ENCODE data around the gene KDM4D.

Gene KDM4D

GRCh38 chr11:94968334-94968958 is 5.1 kb upstream of the KDM4D start:
- no peak for DNase-seq (ENCODE audit: low spot score)
- TF ChIP-seq, protein P1, sequence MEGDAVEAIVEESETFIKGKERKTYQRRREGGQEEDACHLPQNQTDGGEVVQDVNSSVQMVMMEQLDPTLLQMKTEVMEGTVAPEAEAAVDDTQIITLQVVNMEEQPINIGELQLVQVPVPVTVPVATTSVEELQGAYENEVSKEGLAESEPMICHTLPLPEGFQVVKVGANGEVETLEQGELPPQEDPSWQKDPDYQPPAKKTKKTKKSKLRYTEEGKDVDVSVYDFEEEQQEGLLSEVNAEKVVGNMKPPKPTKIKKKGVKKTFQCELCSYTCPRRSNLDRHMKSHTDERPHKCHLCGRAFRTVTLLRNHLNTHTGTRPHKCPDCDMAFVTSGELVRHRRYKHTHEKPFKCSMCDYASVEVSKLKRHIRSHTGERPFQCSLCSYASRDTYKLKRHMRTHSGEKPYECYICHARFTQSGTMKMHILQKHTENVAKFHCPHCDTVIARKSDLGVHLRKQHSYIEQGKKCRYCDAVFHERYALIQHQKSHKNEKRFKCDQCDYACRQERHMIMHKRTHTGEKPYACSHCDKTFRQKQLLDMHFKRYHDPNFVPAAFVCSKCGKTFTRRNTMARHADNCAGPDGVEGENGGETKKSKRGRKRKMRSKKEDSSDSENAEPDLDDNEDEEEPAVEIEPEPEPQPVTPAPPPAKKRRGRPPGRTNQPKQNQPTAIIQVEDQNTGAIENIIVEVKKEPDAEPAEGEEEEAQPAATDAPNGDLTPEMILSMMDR (IDR thresholded peaks at IDR 0.05; ENCODE audit: borderline replicate concordance, control extremely low read depth, extremely low read depth, insufficient read depth, missing control alignments), result peak; percentile 17

DNA sequence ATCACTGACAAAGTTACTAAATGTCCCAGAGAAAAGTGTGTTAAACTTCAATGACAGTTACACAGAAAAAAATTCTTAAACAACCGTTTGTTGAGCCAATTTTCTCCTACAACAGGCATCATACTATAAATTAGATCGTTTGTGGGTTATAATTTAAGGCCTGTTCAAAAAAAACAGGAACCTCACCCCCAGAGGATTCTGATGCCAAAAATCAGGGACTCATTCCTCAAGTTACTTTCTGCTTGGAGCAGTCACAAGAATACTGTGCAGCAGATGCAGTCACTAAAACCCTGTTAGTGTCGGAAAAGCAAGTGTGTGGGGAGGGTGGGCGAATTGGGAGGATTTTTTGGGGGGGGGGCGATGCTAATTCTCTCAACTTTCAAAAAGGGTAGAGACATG is 810 bp upstream of the KDM4D start:
- no peak for DNase-seq (ENCODE audit: low spot score)
- TF ChIP-seq, protein P1 (IDR thresholded peaks at IDR 0.05; ENCODE audit: borderline replicate concordance, control extremely low read depth, extremely low read depth, insufficient read depth, missing control alignments), result no peak
- in situ Hi-C loops (cut with MboI; ENCODE audit: low sequenced_read_pairs, unreplicated experiment), result no loop called here

More at GRCh38 chr11:94968334-94968958, 5.1 kb upstream of the KDM4D start:
- in situ Hi-C loops (cut with MboI; ENCODE audit: low sequenced_read_pairs, unreplicated experiment), result no loop called here

- no peak for DNase-seq (ENCODE audit: low spot score)
- in situ Hi-C loops (cut with MboI; ENCODE audit: low sequenced_read_pairs, unreplicated experiment), result no loop called here
- TF ChIP-seq, protein P1 (IDR thresholded peaks at IDR 0.05; ENCODE audit: borderline replicate concordance, control extremely low read depth, extremely low read depth, insufficient read depth, missing control alignments), result no peak
Observed at GRCh38 chr11:94974178-94974577, 669 bp downstream of the KDM4D start.

DNA sequence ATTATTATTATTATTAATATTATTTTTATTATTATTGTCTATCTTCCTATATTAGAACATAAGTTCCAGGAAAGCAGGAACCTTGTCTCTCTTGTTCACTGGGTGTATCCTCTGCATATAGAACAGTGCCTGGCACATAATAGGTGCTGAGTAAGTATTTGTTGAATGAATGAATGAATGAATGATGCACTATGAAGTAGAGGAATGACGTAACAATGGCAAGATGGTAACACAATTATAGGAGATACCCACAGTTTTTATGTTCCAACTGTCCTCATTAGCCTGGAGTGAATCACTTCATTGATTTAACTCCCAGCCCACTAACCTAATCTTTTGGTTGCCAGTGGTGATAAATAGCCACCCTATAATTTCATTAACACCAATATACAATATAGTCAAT is 2.1 kb downstream of the KDM4D start:
- TF ChIP-seq, protein P1 (IDR thresholded peaks at IDR 0.05; ENCODE audit: borderline replicate concordance, control extremely low read depth, extremely low read depth, insufficient read depth, missing control alignments), result no peak
- in situ Hi-C loops (cut with MboI; ENCODE audit: low sequenced_read_pairs, unreplicated experiment), result no loop called here
- DNase-seq (ENCODE audit: low spot score), result no peak

GRCh38 chr11:94987378-94987777 is 13.9 kb downstream of the KDM4D start:
- no peak for DNase-seq (ENCODE audit: low spot score)
- in situ Hi-C loops (cut with MboI; ENCODE audit: low sequenced_read_pairs, unreplicated experiment), result no loop called here
- TF ChIP-seq, protein P1 (IDR thresholded peaks at IDR 0.05; ENCODE audit: borderline replicate concordance, control extremely low read depth, extremely low read depth, insufficient read depth, missing control alignments), result no peak

- TF ChIP-seq, protein P1 (IDR thresholded peaks at IDR 0.05; ENCODE audit: borderline replicate concordance, control extremely low read depth, extremely low read depth, insufficient read depth, missing control alignments), result no peak
- in situ Hi-C loops (cut with MboI; ENCODE audit: low sequenced_read_pairs, unreplicated experiment), result no loop called here
- no peak for DNase-seq (ENCODE audit: low spot score)
Observed at GRCh38 chr11:94988748-94989147, 15.2 kb downstream of the KDM4D start.
